Neural progenitor cell (in vitro differentiated cells): Measurements from ENCODE around the gene POLE. TPM values are rescaled to one million over a fixed set of nuclear protein-coding genes. Genes with fewer than 3 reads are reported as not detected.

Experiments used
- DNase-seq: peaks from one replicate; pipeline ENCODE4 v3.0.0-alpha.2; 2016; ENCODE audit warnings: low spot score
- H2AFZ ChIP-seq: fragments of 200-600 bp; sonication (generic); replicated peaks from 2 replicates; pipeline ENCODE4 v1.6.1; 2016; ENCODE audit warnings: antibody characterized with exemption
- H3F3A ChIP-seq: fragments of 200-600 bp; sonication (generic); 2 replicates; pipeline ENCODE4 v1.6.1; 2016; ENCODE audit warnings: antibody characterized with exemption, low read depth
- H3K27ac ChIP-seq: fragments of 200-600 bp; sonication (generic); 2 replicates; pipeline ENCODE4 v1.5.1; 2016; ENCODE audit warnings: mild to moderate bottlenecking
- H3K27me3 ChIP-seq: fragments of 200-600 bp; sonication (generic); 2 replicates; pipeline ENCODE4 v1.6.1; 2016; ENCODE audit warnings: mild to moderate bottlenecking, moderate library complexity
- H3K36me3 ChIP-seq: fragments of 200-600 bp; sonication (generic); 2 replicates; pipeline ENCODE4 v1.5.1; 2016
- H3K4me1 ChIP-seq: fragments of 200-600 bp; sonication (generic); 2 replicates; pipeline ENCODE4 v1.6.1; 2016; ENCODE audit warnings: mixed run types
- H3K4me2 ChIP-seq: fragments of 200-600 bp; sonication (generic); 2 replicates; pipeline ENCODE4 v1.6.1; 2016
- H3K4me3 ChIP-seq: fragments of 200-600 bp; sonication (generic); 2 replicates; pipeline ENCODE4 v1.5.1; 2016
- H3K79me2 ChIP-seq: fragments of 200-600 bp; sonication (generic); 2 replicates; pipeline ENCODE4 v1.6.1; 2016; ENCODE audit warnings: low read depth
- H3K9ac ChIP-seq: fragments of 200-600 bp; sonication (generic); 2 replicates; pipeline ENCODE4 v1.6.1; 2016
- H3K9me3 ChIP-seq: fragments of 200-600 bp; sonication (generic); 2 replicates; pipeline ENCODE4 v1.5.1; 2016; ENCODE audit warnings: low read depth
- H4K20me1 ChIP-seq: fragments of 200-600 bp; sonication (generic); 2 replicates; pipeline ENCODE4 v1.6.1; 2016; ENCODE audit warnings: low read depth
- H3K27ac Mint-ChIP-seq: 3 replicates; pipeline ENCODE4 v1.8.0; 2021; ENCODE audit warnings: mixed read lengths
- H3K27me3 Mint-ChIP-seq: 2 replicates; pipeline ENCODE4 v1.8.0; 2022; ENCODE audit warnings: low read depth, mild to moderate bottlenecking, inconsistent platforms, moderate library complexity, mixed read lengths; ENCODE audit not compliant: insufficient read depth
- H3K36me3 Mint-ChIP-seq: 3 replicates; pipeline ENCODE4 v1.8.0; 2021; ENCODE audit warnings: mixed read lengths
- H3K4me1 Mint-ChIP-seq: 3 replicates; pipeline ENCODE4 v1.8.0; 2021; ENCODE audit warnings: mixed read lengths
- H3K4me3 Mint-ChIP-seq: 3 replicates; pipeline ENCODE4 v1.8.0; 2021; ENCODE audit warnings: mild to moderate bottlenecking, moderate library complexity, mixed read lengths
- H3K9me3 Mint-ChIP-seq: 3 replicates; pipeline ENCODE4 v1.8.0; 2020; ENCODE audit warnings: mixed read lengths
- CTCF ChIP-seq: fragments of 200-600 bp; sonication (generic); IDR thresholded peaks from 2 replicates; pipeline ENCODE4 v1.5.1; 2017; ENCODE audit warnings: antibody characterized with exemption, mild to moderate bottlenecking
- EZH2 ChIP-seq: fragments of 200-600 bp; sonication (generic); IDR thresholded peaks from 2 replicates; pipeline ENCODE4 v1.6.1; 2017; ENCODE audit warnings: antibody characterized with exemption, mild to moderate bottlenecking, moderate library complexity
- EZH2phosphoT487 ChIP-seq: fragments of 200-600 bp; sonication (generic); IDR thresholded peaks from 2 replicates; pipeline ENCODE4 v1.6.1; 2017; ENCODE audit warnings: antibody characterized with exemption
- total RNA-seq: library from RNA; depleted of rRNA; stranded (reverse); fragments of >200 nt; gene quantifications from 2 replicates; pipeline ENCODE4 v1.2.3, GENCODE V29; 2015; ENCODE audit warnings: low replicate concordance

Gene POLE
- total RNA-seq, 1 donor from 2014 or later, result 46.8 TPM

DNA sequence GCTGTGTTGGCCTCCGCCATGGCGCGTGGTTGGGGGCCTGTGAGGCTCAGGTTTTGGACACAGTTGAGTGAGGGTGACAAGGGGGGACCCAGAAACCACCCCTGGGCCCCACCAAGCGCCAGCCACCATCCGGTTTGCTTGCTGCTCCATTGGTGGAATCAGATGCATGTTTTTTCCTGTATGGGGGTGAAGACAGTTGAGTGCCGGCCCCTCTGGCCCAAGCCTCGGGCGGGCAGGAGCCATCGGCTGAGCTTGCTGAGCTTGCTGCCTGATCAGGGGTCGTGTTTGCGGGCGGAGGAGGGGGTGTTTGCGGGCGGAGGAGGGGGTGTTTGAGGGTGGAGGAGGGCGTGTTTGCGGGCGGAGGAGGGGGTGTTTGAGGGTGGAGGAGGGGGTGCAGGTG is 29.9 kb upstream of the POLE start:
- Histone ChIP-seq H4K20me1 (peaks cover 18% of the 10 kb centered on the region), H3K9ac (no peak overlapping the region), H3K79me2 (peaks cover 26% of the 10 kb centered on the region), H3K27me3 (no peaks in the 10 kb centered on the region), H3K4me2 (no peak overlapping the region), H3K9me3 (no peaks in the 10 kb centered on the region), H2AFZ (no peak overlapping the region), H3K27ac (no peak overlapping the region), H3K4me1 (no peaks in the 10 kb centered on the region), H3K4me3 (no peak overlapping the region), H3K36me3 (no peaks in the 10 kb centered on the region), H3F3A (no peaks in the 10 kb centered on the region)
- no peak overlapping the region for H3K27ac Mint-ChIP-seq
- peaks cover 4% of the 10 kb centered on the region for H3K27me3 Mint-ChIP-seq
- no peak for DNase-seq
- H3K9me3 Mint-ChIP-seq, result no peaks in the 10 kb centered on the region
- H3K36me3 Mint-ChIP-seq, result peaks cover 18% of the 10 kb centered on the region
- no peak for TF ChIP-seq CTCF
- TF ChIP-seq EZH2, result no peak
- TF ChIP-seq EZH2phosphoT487, result no peak
- peaks cover 3% of the 10 kb centered on the region for H3K4me1 Mint-ChIP-seq
- H3K4me3 Mint-ChIP-seq, result no peak overlapping the region

DNA sequence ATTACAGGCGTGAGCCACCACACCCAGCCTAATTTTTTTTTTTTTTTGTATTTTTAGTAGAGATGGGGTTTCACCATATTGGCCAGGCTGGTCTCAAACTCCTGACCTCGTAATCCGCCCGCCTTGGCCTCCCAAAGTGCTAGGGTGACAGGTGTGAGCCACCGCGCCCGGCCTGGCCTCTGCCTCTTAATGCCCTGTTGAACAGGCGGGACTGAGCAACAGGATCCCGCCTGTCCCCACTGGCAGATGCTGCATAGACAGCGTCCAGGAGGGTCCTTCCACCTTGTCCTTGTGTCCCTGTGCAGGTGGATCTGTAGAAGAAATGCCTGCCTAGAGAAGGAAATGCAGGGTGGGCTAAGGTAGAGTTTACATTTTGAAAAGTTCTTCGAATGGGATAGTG is 29.2 kb upstream of the POLE start:
- H3K27me3 ChIP-seq, result no peaks in the 10 kb centered on the region
- H3K4me1 Mint-ChIP-seq, result peaks cover 3% of the 10 kb centered on the region
- peaks cover 25% of the 10 kb centered on the region for H4K20me1 ChIP-seq
- peaks cover under 1% of the 10 kb centered on the region for H3F3A ChIP-seq
- TF ChIP-seq EZH2phosphoT487, result no peak
- TF ChIP-seq EZH2, result no peak
- TF ChIP-seq CTCF, result no peak
- H2AFZ ChIP-seq, result no peak overlapping the region
- H3K4me1 ChIP-seq, result peaks cover 5% of the 10 kb centered on the region
- H3K9me3 Mint-ChIP-seq, result no peaks in the 10 kb centered on the region
- no peak overlapping the region for H3K4me3 Mint-ChIP-seq
- H3K36me3 ChIP-seq, result no peaks in the 10 kb centered on the region
- H3K79me2 ChIP-seq, result peaks cover 32% of the 10 kb centered on the region
- H3K9ac ChIP-seq, result no peak overlapping the region
- peaks cover 15% of the 10 kb centered on the region for H3K36me3 Mint-ChIP-seq
- H3K27ac ChIP-seq, result no peak overlapping the region
- no peak for DNase-seq
- no peak overlapping the region for H3K4me2 ChIP-seq
- H3K9me3 ChIP-seq, result no peaks in the 10 kb centered on the region
- no peak overlapping the region for H3K4me3 ChIP-seq
- H3K27me3 Mint-ChIP-seq, result peaks cover 4% of the 10 kb centered on the region
- H3K27ac Mint-ChIP-seq, result no peak overlapping the region

GRCh38 chr12:132715874-132716273 is 28.7 kb upstream of the POLE start:
- peaks cover 27% of the 10 kb centered on the region for H4K20me1 ChIP-seq
- Mint-ChIP-seq H3K9me3 (no peaks in the 10 kb centered on the region), H3K4me1 (peaks cover 3% of the 10 kb centered on the region), H3K27ac (no peak overlapping the region), H3K27me3 (peaks cover 4% of the 10 kb centered on the region), H3K4me3 (no peak overlapping the region), H3K36me3 (peaks cover 14% of the 10 kb centered on the region)
- no peak for DNase-seq
- H3K4me1 ChIP-seq, result peaks cover 5% of the 10 kb centered on the region
- H3F3A ChIP-seq, result peaks cover 5% of the 10 kb centered on the region
- no peak overlapping the region for H3K27ac ChIP-seq
- H3K9me3 ChIP-seq, result no peaks in the 10 kb centered on the region
- no peak for TF ChIP-seq CTCF
- TF ChIP-seq EZH2phosphoT487, result no peak
- no peak for TF ChIP-seq EZH2
- no peaks in the 10 kb centered on the region for H3K27me3 ChIP-seq
- H3K79me2 ChIP-seq, result peaks cover 37% of the 10 kb centered on the region
- no peak overlapping the region for H3K4me2 ChIP-seq
- no peak overlapping the region for H3K4me3 ChIP-seq
- no peaks in the 10 kb centered on the region for H3K36me3 ChIP-seq
- H3K9ac ChIP-seq, result no peak overlapping the region
- no peak overlapping the region for H2AFZ ChIP-seq

DNA sequence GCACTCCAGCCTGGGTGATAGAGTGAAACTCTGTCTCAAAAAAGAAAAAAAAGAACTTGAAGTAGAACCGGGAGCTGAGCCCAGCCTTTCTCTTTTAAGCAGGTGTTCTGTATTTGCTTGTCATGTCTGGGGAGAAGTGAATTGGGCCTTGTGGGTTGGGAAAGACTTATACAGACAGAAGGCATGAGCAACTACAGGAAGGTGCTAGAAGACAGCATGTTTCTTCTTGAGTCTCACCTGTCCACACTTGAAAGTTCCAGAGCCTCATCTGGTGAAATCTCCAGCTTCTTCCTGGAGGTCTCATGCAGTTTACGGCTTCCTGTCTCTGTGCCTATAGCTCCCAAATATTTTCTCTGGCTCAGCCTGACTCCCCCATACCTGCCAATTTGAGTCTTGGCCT is 26.0 kb upstream of the POLE start:
- H3K4me3 ChIP-seq, result no peak overlapping the region
- Mint-ChIP-seq H3K36me3 (peaks cover 7% of the 10 kb centered on the region), H3K4me3 (peak overlapping the region; percentile 72), H3K27ac (no peak overlapping the region), H3K9me3 (no peaks in the 10 kb centered on the region), H3K4me1 (peaks cover 8% of the 10 kb centered on the region), H3K27me3 (peaks cover 10% of the 10 kb centered on the region)
- peaks cover 18% of the 10 kb centered on the region for H3F3A ChIP-seq
- H3K9ac ChIP-seq, result no peak overlapping the region
- no peak overlapping the region for H2AFZ ChIP-seq
- no peak overlapping the region for H3K4me2 ChIP-seq
- TF ChIP-seq CTCF (no peak), EZH2 (no peak), EZH2phosphoT487 (no peak)
- peaks cover 27% of the 10 kb centered on the region for H4K20me1 ChIP-seq
- H3K27ac ChIP-seq, result no peak overlapping the region
- H3K4me1 ChIP-seq, result peaks cover 9% of the 10 kb centered on the region
- H3K27me3 ChIP-seq, result no peaks in the 10 kb centered on the region
- DNase-seq, result no peak
- no peaks in the 10 kb centered on the region for H3K9me3 ChIP-seq
- no peaks in the 10 kb centered on the region for H3K36me3 ChIP-seq
- H3K79me2 ChIP-seq, result peaks cover 37% of the 10 kb centered on the region
